HCT116 (cell line): ENCODE data around the gene TCF15. TPM values are rescaled to one million over a fixed set of nuclear protein-coding genes. Genes with fewer than 3 reads are reported as not detected.

Source experiments
- ATAC-seq: fragments of 200-7000 bp; cut with Tn5 transposase; 2 replicates; pipeline ENCODE4 v1.9.1; 2020; ENCODE audit warnings: mild to moderate bottlenecking, moderate library complexity
- BruUV-seq: library from RNA; stranded (reverse); fragments of 400-500 nt; replicated peaks from 2 replicates; lab custom pipeline; 2021; lab: Mats Ljungman, UMichigan
- CTCF ChIA-PET: fragments of 300-600 bp; sonication (Branson Sonifier 250); formaldehyde crosslinking; loops from one replicate; lab custom pipeline; 2021; ENCODE audit warnings: antibody characterized with exemption; lab: Charles Lee
- POLR2A ChIA-PET: fragments of 300-600, 350-600 bp; sonication (Branson Sonifier 250); formaldehyde crosslinking; loops from one replicate; lab custom pipeline; 2021; ENCODE audit warnings: antibody characterized with exemption; lab: Charles Lee
- RAD21 ChIA-PET, 2 experiments: fragments of 300-600 bp; sonication (Branson Sonifier 250); formaldehyde crosslinking; loops; one replicate each; lab custom pipeline; 2023; ENCODE audit warnings: low total read pairs in 2 of 2; ENCODE audit not compliant: uncharacterized antibody in 2 of 2, unreplicated experiment in 2 of 2, low non-redundant PET in 1 of 2; lab: Charles Lee
- DNase-seq: peaks from one replicate; pipeline ENCODE4 v3.0.0-alpha.2; 2010; ENCODE audit warnings: low read depth, low spot score
- H2AFZ ChIP-seq: fragments of 200-600 bp; shearing (Covaris generic), sonication (generic); 2 replicates; pipeline ENCODE4 v1.6.1; 2017; ENCODE audit warnings: low read depth, mixed run types, mixed read lengths, antibody characterized with exemption, low read length; ENCODE audit not compliant: poor library complexity, severe bottlenecking
- H3K27ac ChIP-seq: 2 replicates; pipeline ENCODE4 v1.5.1; 2012; ENCODE audit warnings: low read depth, low read length
- H3K27me3 ChIP-seq: fragments of 200-600 bp; sonication (generic); 2 replicates; pipeline ENCODE4 v1.6.1; 2016; ENCODE audit warnings: mixed run types, low read length, mixed read lengths; ENCODE audit not compliant: insufficient read depth
- H3K36me3 ChIP-seq, 2 experiments: fragments of 200-500 bp in 1 of 2; fragments of 200-600 bp in 1 of 2; sonication (Bioruptor generic) in 1 of 2; sonication (generic) in 1 of 2; 2 replicates each; pipeline versions ENCODE4 v1.5.1 to v1.6.1; 2014 to 2016; ENCODE audit warnings: low read length in 2 of 2, inconsistent platforms in 1 of 2, mixed read lengths in 1 of 2, mixed run types in 1 of 2; ENCODE audit not compliant: insufficient read depth in 2 of 2, control insufficient read depth in 1 of 2
- H3K4me1 ChIP-seq, 2 experiments: fragments of 200-600 bp in 1 of 2; sonication (generic) in 1 of 2; 2 replicates each; pipeline versions ENCODE4 v1.5.1 to v1.6.1; 2012 to 2017; ENCODE audit warnings: low read length in 2 of 2, inconsistent platforms in 1 of 2, mild to moderate bottlenecking in 1 of 2, mixed read lengths in 1 of 2, mixed run types in 1 of 2, moderate library complexity in 1 of 2; ENCODE audit not compliant: insufficient read depth in 2 of 2, control insufficient read depth in 1 of 2
- H3K4me2 ChIP-seq: fragments of 200-600 bp; sonication (generic); 2 replicates; pipeline ENCODE4 v1.6.1; 2017; ENCODE audit warnings: mixed run types, low read length, mixed read lengths
- H3K4me3 ChIP-seq, 2 experiments: fragments of 200-600 bp in 1 of 2; sonication (generic) in 1 of 2; replicated peaks in 1 of 2; 2 replicates each; pipeline ENCODE4 v1.5.1; 2011 to 2016; ENCODE audit warnings: low read length in 2 of 2, control low read depth in 1 of 2, low read depth in 1 of 2, mild to moderate bottlenecking in 1 of 2, mixed read lengths in 1 of 2, mixed run types in 1 of 2
- H3K79me2 ChIP-seq: fragments of 200-600 bp; sonication (generic); 2 replicates; pipeline ENCODE4 v1.6.1; 2017; ENCODE audit warnings: mild to moderate bottlenecking, mixed run types, low read length, moderate library complexity, mixed read lengths; ENCODE audit not compliant: insufficient read depth
- H3K9ac ChIP-seq: fragments of 200-600 bp; sonication (generic); 2 replicates; pipeline ENCODE4 v1.6.1; 2016; ENCODE audit warnings: low read length, mixed read lengths
- H3K9me2 ChIP-seq: fragments of 200-600 bp; sonication (generic), shearing (Covaris generic); 2 replicates; pipeline ENCODE4 v1.6.1; 2017; ENCODE audit warnings: mixed run types, mild to moderate bottlenecking, moderate library complexity; ENCODE audit not compliant: insufficient read depth
- H3K9me3 ChIP-seq, 2 experiments: fragments of 200-500 bp in 1 of 2; fragments of 200-600 bp in 1 of 2; sonication (Bioruptor generic) in 1 of 2; sonication (generic) in 1 of 2; 2 replicates each; pipeline ENCODE4 v1.6.1; 2014 to 2017; ENCODE audit warnings: low read length in 2 of 2, mixed read lengths in 2 of 2, inconsistent platforms in 1 of 2, low read depth in 1 of 2, mild to moderate bottlenecking in 1 of 2, mixed run types in 1 of 2, moderate library complexity in 1 of 2; ENCODE audit not compliant: control insufficient read depth in 1 of 2, insufficient read depth in 1 of 2
- H4K20me1 ChIP-seq: fragments of 200-600 bp; sonication (generic), shearing (Covaris generic); 2 replicates; pipeline ENCODE4 v1.6.1; 2017; ENCODE audit warnings: mixed run types, mild to moderate bottlenecking, moderate library complexity; ENCODE audit not compliant: insufficient read depth
- ATF3 ChIP-seq: IDR thresholded peaks from 2 replicates; pipeline ENCODE4 v1.6.1; 2012
- CBX3 ChIP-seq: IDR thresholded peaks from 2 replicates; pipeline ENCODE4 v1.6.1; 2012; ENCODE audit warnings: low read depth
- CTCF ChIP-seq, 3 experiments: fragments of 200-600 bp in 1 of 3; sonication (generic) in 1 of 3; IDR thresholded peaks in 2 of 3; conservative IDR thresholded peaks in 1 of 3; 2 replicates each; pipeline ENCODE4 v1.5.1; 2012 to 2017; ENCODE audit warnings: low read depth in 2 of 3, low read length in 2 of 3, antibody characterized with exemption in 1 of 3, borderline replicate concordance in 1 of 3, control low read depth in 1 of 3, mild to moderate bottlenecking in 1 of 3, mixed read lengths in 1 of 3, mixed run types in 1 of 3, moderate library complexity in 1 of 3; ENCODE audit not compliant: insufficient read depth in 1 of 3
- EGR1 ChIP-seq: IDR thresholded peaks from 2 replicates; pipeline ENCODE4 v1.6.1; 2012; ENCODE audit warnings: low read depth
- ELF1 ChIP-seq: IDR thresholded peaks from 2 replicates; pipeline ENCODE4 v1.6.1; 2012; ENCODE audit warnings: low read depth, borderline replicate concordance
- EZH2 ChIP-seq: fragments of 200-600 bp; sonication (generic); IDR thresholded peaks from 2 replicates; pipeline ENCODE4 v1.6.1; 2017; ENCODE audit warnings: antibody characterized with exemption, mixed run types
- POLR2AphosphoS5 ChIP-seq: IDR thresholded peaks from 2 replicates; pipeline ENCODE4 v1.6.1; 2011; ENCODE audit warnings: mild to moderate bottlenecking, low read depth, low read length, moderate library complexity
- SIN3A ChIP-seq: IDR thresholded peaks from 2 replicates; pipeline ENCODE4 v1.6.1; 2012; ENCODE audit warnings: low read depth
- TCF7L2 ChIP-seq: IDR thresholded peaks from 2 replicates; pipeline ENCODE4 v1.7.0; 2011; ENCODE audit warnings: borderline replicate concordance, inconsistent platforms; ENCODE audit not compliant: insufficient read depth, insufficient read length; ENCODE audit errors: extremely low read depth
- ZBTB33 ChIP-seq: IDR thresholded peaks from 2 replicates; pipeline ENCODE4 v1.6.1; 2011; ENCODE audit warnings: mild to moderate bottlenecking, low read length, moderate library complexity; ENCODE audit not compliant: insufficient replicate concordance; ENCODE audit errors: extremely low read depth
- ZFX ChIP-seq: fragments of 450-650 bp; IDR thresholded peaks from 2 replicates; pipeline ENCODE4 v1.6.1; 2017
- intact Hi-C: fragments of 100-400 bp; cut with micrococcal nuclease; formaldehyde crosslinking; loops from 2 replicates; pipeline ENCODE4 v1.10.0; 2022
- total RNA-seq: library from RNA; stranded (reverse); gene quantifications from one replicate; pipeline ENCODE4 v1.2.1, GENCODE V29; 2021; ENCODE audit not compliant: unreplicated experiment

The TCF15 gene
- total RNA-seq, 1 experiment from 2014 or later: not detected

GRCh38 chr20:618980-619379 is 8.9 kb upstream of the TCF15 start:
- RAD21 ChIA-PET: no interaction called here
- no TSS peak for BruUV-seq
- no peak for DNase-seq

GRCh38 chr20:617934-618690 is 8.0 kb upstream of the TCF15 start:
- Histone ChIP-seq H3K9me2 (no peaks in the 10 kb centered on the region), H3K9me3 (no peaks in the 10 kb centered on the region), H2AFZ (no peak overlapping the region), H3K36me3 (no peaks in the 10 kb centered on the region), H3K9ac (no peak overlapping the region), H3K27ac (no peak overlapping the region), H3K4me3 (no peak overlapping the region), H3K4me1 (no peaks in the 10 kb centered on the region), H4K20me1 (no peaks in the 10 kb centered on the region), H3K27me3 (no peaks in the 10 kb centered on the region; the same call in 1 of the 2 replicates), H3K79me2 (no peaks in the 10 kb centered on the region), H3K4me2 (no peak overlapping the region)
- DNase-seq (no peak), ATAC-seq (no peak)
- intact Hi-C loops: no loop called here
- ChIA-PET POLR2A (interaction anchor here (1.4 kb wide), 1 partner anchor 16 kb away, joined by 3 read pairs; no protein-coding TSS in a partner anchor), RAD21 (no interaction called here), CTCF (interaction anchor here (0.6 kb wide), 1 partner anchor 1589 kb away, joined by 4 read pairs; no protein-coding TSS in a partner anchor)
- BruUV-seq: no TSS peak
- TF ChIP-seq ELF1 (no peak), SIN3A (no peak), TCF7L2 (no peak), POLR2AphosphoS5 (no peak), ZFX (no peak), ZBTB33 (no peak), EGR1 (no peak), ATF3 (no peak), CTCF (IDR thresholded peaks at IDR 0.05 in 2 of 3, conservative IDR thresholded peaks at IDR 0.05 in 1 of 3; ENCODE audit: borderline replicate concordance in 1 of 3, insufficient read depth in 1 of 3, low read depth in 2 of 3, low read length in 2 of 3) (no peak), EZH2 (no peak), CBX3 (no peak)

More at GRCh38 chr20:618980-619379, 8.9 kb upstream of the TCF15 start:
- no peak overlapping the region for H3K27ac ChIP-seq
- no peak overlapping the region for H3K9ac ChIP-seq
- CTCF ChIA-PET: interaction anchor here (1.6 kb wide), 1 partner anchor 27 kb away, joined by 3 read pairs; no protein-coding TSS in a partner anchor
- TF ChIP-seq CBX3: no peak
- H4K20me1 ChIP-seq: no peaks in the 10 kb centered on the region
- H3K36me3 ChIP-seq: no peaks in the 10 kb centered on the region
- no peaks in the 10 kb centered on the region for H3K9me3 ChIP-seq
- H3K79me2 ChIP-seq: no peaks in the 10 kb centered on the region
- no peak overlapping the region for H3K4me2 ChIP-seq
- no peaks in the 10 kb centered on the region; the same call in 1 of the 2 replicates for H3K27me3 ChIP-seq
- ATAC-seq: no peak
- no peak overlapping the region for H2AFZ ChIP-seq
- intact Hi-C loops: no loop called here
- no peaks in the 10 kb centered on the region for H3K4me1 ChIP-seq
- no peaks in the 10 kb centered on the region for H3K9me2 ChIP-seq
- POLR2A ChIA-PET: interaction anchor here (1.4 kb wide), 1 partner anchor 17 kb away, joined by 3 read pairs; no protein-coding TSS in a partner anchor
- H3K4me3 ChIP-seq: no peak overlapping the region
